Spinal cord (tissue), 10 donors: ENCODE results near the gene ATRN. TPM values are rescaled to one million over a fixed set of nuclear protein-coding genes. Genes with fewer than 3 reads are reported as not detected.
"Not testable (repeated sequence)": the region's sequence is repeated elsewhere in the genome, so short reads cannot be mapped to it uniquely, and the experiment has no call there.

Source experiments
- DNase-seq, 6 donors: peaks; one replicate each; pipeline versions ENCODE4 v3.0.0 to v3.0.0-alpha.2; 2013 to 2015; ENCODE audit warnings: low spot score in 6 of 6, low read depth in 4 of 6
- H3K27ac ChIP-seq: one replicate; pipeline ENCODE4 v1.5.1; 2013; ENCODE audit warnings: low read depth, low read length, control low read depth
- H3K27me3 ChIP-seq: one replicate; pipeline ENCODE4 v1.6.1; 2013; ENCODE audit warnings: low read length; ENCODE audit not compliant: control insufficient read depth, insufficient read depth
- H3K36me3 ChIP-seq: one replicate; pipeline ENCODE4 v1.6.1; 2013; ENCODE audit warnings: low read length; ENCODE audit not compliant: control insufficient read depth, insufficient read depth
- H3K4me1 ChIP-seq: one replicate; pipeline ENCODE4 v1.6.1; 2013; ENCODE audit warnings: low read length; ENCODE audit not compliant: control insufficient read depth, insufficient read depth
- H3K4me3 ChIP-seq: one replicate; pipeline ENCODE4 v1.5.1; 2013; ENCODE audit warnings: low read depth, low read length, control low read depth
- H3K9me3 ChIP-seq: one replicate; pipeline ENCODE4 v1.6.1; 2013; ENCODE audit warnings: low read length; ENCODE audit not compliant: control insufficient read depth, insufficient read depth
- WGBS: methylation state at CpG from one replicate; pipeline ENCODE4 v1.1.5; 2013; ENCODE audit warnings: missing lambda C conversion rate; ENCODE audit not compliant: insufficient coverage; 5-methylcytosine and 5-hydroxymethylcytosine counted together
- polyA plus RNA-seq, 2 donors: library from polyadenylated mRNA; unstranded; fragments of 120-200 nt; gene quantifications; one replicate each; pipeline ENCODE4 v1.2.1, GENCODE V29; 2013; ENCODE audit not compliant: insufficient read length in 2 of 2
- total RNA-seq, 2 donors: library from RNA; depleted of rRNA in 1 of 2; stranded (reverse); fragments of 120-200 nt in 1 of 2; fragments of >200 nt in 1 of 2; gene quantifications; one replicate each; pipeline versions ENCODE4 v1.2.3 to v1.2.4, GENCODE V29; 2013 to 2014
- donor health status: healthy.

ATRN gene
- total and polyA plus RNA-seq, 4 donors, result 40.1 to 64.2 (median 46.5) TPM

- DNase-seq, result no peak
- Histone ChIP-seq H3K27me3 (no peaks in the 10 kb centered on the region), H3K27ac (no peak overlapping the region), H3K4me3 (no peak overlapping the region), H3K36me3 (peaks cover 11% of the 10 kb centered on the region), H3K9me3 (no peaks in the 10 kb centered on the region), H3K4me1 (no peaks in the 10 kb centered on the region)
- WGBS, result no CpG with 5 or more reads among the region's 1 CpG
Observed at GRCh38 chr20:3577366-3577765, 106.5 kb downstream of the ATRN start.

- Histone ChIP-seq H3K36me3 (peaks cover 12% of the 10 kb centered on the region), H3K27ac (no peak overlapping the region), H3K4me3 (no peak overlapping the region), H3K4me1 (no peaks in the 10 kb centered on the region), H3K27me3 (no peaks in the 10 kb centered on the region), H3K9me3 (no peaks in the 10 kb centered on the region)
- 90% methylated on average over 3 of the region's 3 CpGs for WGBS
- DNase-seq, result no peak
Observed at GRCh38 chr20:3580412-3580811, 109.6 kb downstream of the ATRN start.

GRCh38 chr20:3583765-3584164 is 112.9 kb downstream of the ATRN start:
- DNase-seq, result no peak
- H3K36me3 ChIP-seq, result peaks cover 10% of the 10 kb centered on the region
- H3K4me3 ChIP-seq, result no peak overlapping the region
- no peaks in the 10 kb centered on the region for H3K9me3 ChIP-seq
- H3K27me3 ChIP-seq, result no peaks in the 10 kb centered on the region
- 83% methylated on average over 6 of the region's 7 CpGs for WGBS
- H3K4me1 ChIP-seq, result no peaks in the 10 kb centered on the region
- H3K27ac ChIP-seq, result no peak overlapping the region

GRCh38 chr20:3586093-3586492 is 115.3 kb downstream of the ATRN start:
- Histone ChIP-seq H3K4me1 (no peaks in the 10 kb centered on the region), H3K9me3 (no peaks in the 10 kb centered on the region), H3K4me3 (no peak overlapping the region), H3K36me3 (peaks cover 14% of the 10 kb centered on the region), H3K27ac (no peak overlapping the region), H3K27me3 (no peaks in the 10 kb centered on the region)
- DNase-seq, result no peak
- WGBS, result 100% methylated on average over 1 of the region's 1 CpG

- no peak for DNase-seq
- no peaks in the 10 kb centered on the region for H3K9me3 ChIP-seq
- H3K27ac ChIP-seq, result no peak overlapping the region
- peaks cover 26% of the 10 kb centered on the region for H3K36me3 ChIP-seq
- no peaks in the 10 kb centered on the region for H3K27me3 ChIP-seq
- no CpG with 5 or more reads among the region's 1 CpG for WGBS
- no peaks in the 10 kb centered on the region for H3K4me1 ChIP-seq
- no peak overlapping the region for H3K4me3 ChIP-seq
Observed at GRCh38 chr20:3590164-3590563, 119.3 kb downstream of the ATRN start.

GRCh38 chr20:3592931-3593330 is 122.1 kb downstream of the ATRN start:
- Histone ChIP-seq H3K27me3 (no peaks in the 10 kb centered on the region), H3K9me3 (no peaks in the 10 kb centered on the region), H3K4me3 (no peak overlapping the region), H3K27ac (no peak overlapping the region), H3K36me3 (peaks cover 22% of the 10 kb centered on the region), H3K4me1 (no peaks in the 10 kb centered on the region)
- WGBS, result 91% methylated on average over 1 of the region's 4 CpGs
- DNase-seq, result no peak

- no peaks in the 10 kb centered on the region for H3K9me3 ChIP-seq
- H3K27ac ChIP-seq, result no peak overlapping the region
- no peak for DNase-seq
- H3K4me3 ChIP-seq, result no peak overlapping the region
- peaks cover 22% of the 10 kb centered on the region for H3K36me3 ChIP-seq
- no peaks in the 10 kb centered on the region for H3K27me3 ChIP-seq
- H3K4me1 ChIP-seq, result no peaks in the 10 kb centered on the region
- 88% methylated on average over 1 of the region's 4 CpGs for WGBS
Observed at GRCh38 chr20:3595541-3595940, 124.7 kb downstream of the ATRN start.

- Histone ChIP-seq H3K27ac (no peak overlapping the region), H3K36me3 (peaks cover 22% of the 10 kb centered on the region), H3K9me3 (no peaks in the 10 kb centered on the region), H3K4me3 (no peak overlapping the region), H3K4me1 (no peaks in the 10 kb centered on the region), H3K27me3 (no peaks in the 10 kb centered on the region)
- WGBS, result 83% methylated on average over 2 of the region's 2 CpGs
- DNase-seq, result no peak
Observed at GRCh38 chr20:3603108-3603507, 132.3 kb downstream of the ATRN start.

- H3K4me3 ChIP-seq, H3K27ac ChIP-seq, H3K9me3 ChIP-seq, DNase-seq, H3K27me3 ChIP-seq, H3K4me1 ChIP-seq: not testable (repeated sequence)
- H3K36me3 ChIP-seq, result peaks cover 18% of the 10 kb centered on the region
- WGBS, result 97% methylated on average over 3 of the region's 4 CpGs
Observed at GRCh38 chr20:3605386-3605886, 134.6 kb downstream of the ATRN start.

- no peaks in the 10 kb centered on the region for H3K9me3 ChIP-seq
- 85% methylated on average over 3 of the region's 3 CpGs for WGBS
- no peak for DNase-seq
- H3K36me3 ChIP-seq, result peaks cover 18% of the 10 kb centered on the region
- no peak overlapping the region for H3K27ac ChIP-seq
- H3K4me1 ChIP-seq, result no peaks in the 10 kb centered on the region
- no peaks in the 10 kb centered on the region for H3K27me3 ChIP-seq
- H3K4me3 ChIP-seq, result no peak overlapping the region
Observed at GRCh38 chr20:3606021-3606420, 135.2 kb downstream of the ATRN start.
